SJCRH30 (cell line): Measurements from ENCODE around the gene OR8K5. TPM values are rescaled to one million over a fixed set of nuclear protein-coding genes. Genes with fewer than 3 reads are reported as not detected.

Source experiments
- total RNA-seq: library from RNA; depleted of rRNA; stranded (reverse); fragments of >200 nt; shearing (Covaris generic); gene quantifications from 2 replicates; pipeline ENCODE4 v1.2.3, GENCODE V29; 2014; rRNA removed

The OR8K5 gene
- total RNA-seq, 1 experiment from 2014 or later = not detected

Other genes with a start within 250 kb of the OR8K5 start
- gene OR5W2, start 245.7 kb downstream of the OR8K5 start, total RNA-seq = not detected in 2 replicates
- not detected in 2 replicates for gene OR5I1, start 223.9 kb downstream of the OR8K5 start, total RNA-seq
- gene OR10AG1, start 190.4 kb downstream of the OR8K5 start, total RNA-seq = not detected in 2 replicates
- not detected in 2 replicates for gene OR5F1, start 165.7 kb downstream of the OR8K5 start, total RNA-seq
- gene OR5AS1, start 132.7 kb downstream of the OR8K5 start, total RNA-seq = not detected in 2 replicates
- not detected in 2 replicates for gene OR8I2, start 67.0 kb downstream of the OR8K5 start, total RNA-seq
- gene OR8H2, start 56.6 kb downstream of the OR8K5 start, total RNA-seq = not detected in 2 replicates
- gene OR8H3, start 37.9 kb downstream of the OR8K5 start, total RNA-seq = not detected in 2 replicates
- not detected in 2 replicates for gene OR8J3, start 20.1 kb downstream of the OR8K5 start, total RNA-seq
- not detected in 2 replicates for gene OR5J2, start 16.3 kb upstream of the OR8K5 start, total RNA-seq
- gene OR5T2, start 73.9 kb upstream of the OR8K5 start, total RNA-seq = not detected in 2 replicates
- not detected in 2 replicates for gene OR5T3, start 91.9 kb upstream of the OR8K5 start, total RNA-seq
- gene OR5T1, start 113.8 kb upstream of the OR8K5 start, total RNA-seq = not detected in 2 replicates
- gene OR8H1, start 131.9 kb upstream of the OR8K5 start, total RNA-seq = not detected in 2 replicates
- gene OR8K3, start 154.8 kb upstream of the OR8K5 start, total RNA-seq = not detected in 2 replicates
- not detected in 2 replicates for gene OR8K1, start 185.7 kb upstream of the OR8K5 start, total RNA-seq
- not detected in 2 replicates for gene OR8J1, start 194.0 kb upstream of the OR8K5 start, total RNA-seq
- not detected in 2 replicates for gene OR8U1, start 215.3 kb upstream of the OR8K5 start, total RNA-seq